GM18511 (cell line): ENCODE measurements around the gene NEUROD4.

ENCODE experiments used
- ATAC-seq: cut with Tn5 transposase; IDR thresholded peaks from one replicate; pipeline ENCODE4 v1.9.1; 2021; ENCODE audit warnings: mild to moderate bottlenecking, moderate library complexity; ENCODE audit not compliant: unreplicated experiment

The NEUROD4 gene

DNA sequence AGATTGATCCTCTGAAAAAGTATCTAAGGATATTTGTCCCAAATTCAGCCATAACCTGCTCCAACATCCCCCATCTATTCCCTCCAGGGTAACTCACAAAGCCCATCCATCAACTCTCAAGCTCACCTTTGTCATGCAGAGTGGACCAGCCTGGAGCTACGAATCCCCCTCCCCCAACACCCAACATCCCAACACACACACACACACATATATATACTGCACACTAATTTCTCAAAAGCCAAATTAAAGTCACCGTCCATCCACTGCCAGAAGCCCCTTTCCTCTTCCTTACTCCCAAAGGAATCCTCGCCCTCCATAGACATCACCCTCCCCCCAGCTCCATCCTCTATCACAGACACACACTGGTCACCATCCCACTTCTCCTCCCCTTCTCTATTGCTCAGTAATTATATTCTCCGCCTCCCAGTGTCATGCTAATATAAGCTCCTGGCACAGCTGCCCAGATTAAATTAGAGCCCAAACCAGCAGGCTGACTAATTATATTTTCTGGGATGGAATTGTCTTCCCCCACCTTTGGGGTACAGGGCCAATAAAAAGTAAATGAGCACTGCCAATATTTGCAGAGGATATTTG lies 21.7 kb upstream of the NEUROD4 start:
- no peak for ATAC-seq

DNA sequence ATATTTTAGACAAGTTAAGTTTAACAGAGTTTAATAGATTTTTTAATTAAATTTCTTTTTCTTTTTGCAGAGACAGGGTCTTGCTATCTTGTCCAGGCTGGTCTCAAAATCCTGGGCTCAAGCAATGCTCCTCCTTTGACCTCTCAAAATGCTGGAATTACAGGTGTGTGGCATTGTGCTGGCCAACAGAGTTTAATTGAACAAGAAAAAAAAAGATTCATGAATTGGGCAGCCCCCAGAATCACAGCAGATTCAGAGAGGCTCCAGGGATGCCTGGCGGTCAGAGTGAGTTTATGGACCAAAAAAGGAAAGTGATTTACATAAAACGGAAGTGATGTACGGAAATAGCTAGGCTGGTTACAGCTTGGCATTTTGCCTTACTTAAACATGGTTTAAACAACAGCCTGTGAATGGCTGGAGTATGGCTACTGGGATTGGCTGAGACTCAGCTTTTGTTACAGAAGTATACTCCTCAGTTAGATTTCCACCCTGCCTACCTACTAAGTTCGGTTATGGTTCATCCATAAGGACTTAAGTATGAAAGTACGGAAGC lies 20.7 kb upstream of the NEUROD4 start:
- ATAC-seq = no peak

DNA sequence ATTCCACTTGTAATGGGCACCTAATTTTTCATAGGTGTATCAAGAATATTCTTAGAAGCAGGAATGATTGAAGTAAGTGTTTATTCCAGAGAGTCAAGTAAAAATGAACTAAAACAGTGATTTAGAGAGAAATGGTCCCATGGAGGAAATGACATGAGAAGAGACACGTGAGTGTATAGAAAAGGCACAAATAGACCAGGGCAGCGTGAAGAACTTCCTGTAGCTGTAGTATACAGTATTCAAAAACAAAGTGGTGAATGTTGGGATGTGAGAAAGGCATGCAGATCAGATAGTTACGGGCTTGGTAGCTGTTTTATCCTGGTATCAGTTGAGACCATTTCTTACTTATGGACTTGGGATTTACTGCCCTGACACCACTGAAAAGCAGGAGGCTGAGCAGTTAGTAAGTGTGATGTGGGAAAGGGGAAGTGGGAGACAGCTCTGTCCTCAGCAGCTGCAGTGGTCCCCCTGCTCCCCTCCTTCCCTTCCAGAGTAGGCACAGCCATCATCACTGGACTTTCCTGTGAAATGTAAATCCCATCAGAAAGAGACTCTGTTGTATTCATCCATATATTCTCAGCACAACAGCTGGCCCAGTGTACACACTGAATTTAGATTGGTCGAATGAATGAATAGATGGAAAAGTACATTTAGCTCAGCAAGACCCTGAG lies 18.4 kb upstream of the NEUROD4 start:
- ATAC-seq = no peak

DNA sequence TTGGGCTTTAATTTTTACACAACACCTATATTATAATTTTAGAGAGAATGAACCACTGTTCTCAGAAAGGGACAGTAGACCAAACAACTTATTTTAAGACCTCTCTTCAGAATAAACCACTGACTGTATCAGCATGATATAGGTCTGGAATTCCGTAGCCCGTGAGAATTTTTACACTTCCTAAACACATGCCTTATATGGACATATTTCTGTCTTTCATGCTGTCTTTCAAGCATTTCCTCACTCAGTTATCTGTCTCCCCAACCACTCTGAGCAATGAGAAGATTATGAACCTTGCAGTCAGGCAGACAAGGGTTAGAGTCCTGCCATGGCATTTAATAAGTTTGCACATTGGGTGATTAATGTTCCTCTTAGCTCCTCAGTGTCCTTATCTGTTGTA lies 17.4 kb upstream of the NEUROD4 start:
- no peak for ATAC-seq

DNA sequence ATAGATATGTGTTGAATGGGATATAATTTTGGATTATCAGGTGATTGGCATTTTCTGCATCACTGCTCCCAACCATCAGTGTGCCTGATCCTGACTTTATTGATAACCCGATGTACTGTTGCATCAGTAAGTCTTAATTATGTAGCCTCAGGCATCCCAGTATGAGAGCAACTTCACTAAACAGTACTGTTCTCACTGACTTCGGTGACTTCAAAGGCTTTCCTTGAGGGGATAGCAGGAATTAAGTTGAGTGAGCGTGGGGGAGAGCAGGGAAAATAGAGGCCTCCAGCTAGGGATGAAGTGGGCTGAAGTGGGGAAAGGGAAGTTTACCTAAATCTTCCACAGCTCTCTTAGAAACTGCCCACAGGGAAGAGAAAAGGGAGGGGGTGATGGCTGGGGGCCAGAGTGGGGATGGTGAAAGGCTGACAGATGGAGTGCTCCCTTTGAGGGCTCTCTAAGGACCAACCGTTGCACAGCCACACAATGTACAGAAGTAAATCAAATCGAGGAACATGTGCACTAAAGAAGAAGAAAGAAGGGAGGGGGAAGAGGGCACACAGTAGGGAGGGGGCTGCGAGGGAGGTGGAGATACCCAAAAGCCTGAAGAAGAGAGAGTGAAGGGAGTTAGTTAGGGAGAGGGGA lies 10.7 kb upstream of the NEUROD4 start:
- no peak for ATAC-seq

DNA sequence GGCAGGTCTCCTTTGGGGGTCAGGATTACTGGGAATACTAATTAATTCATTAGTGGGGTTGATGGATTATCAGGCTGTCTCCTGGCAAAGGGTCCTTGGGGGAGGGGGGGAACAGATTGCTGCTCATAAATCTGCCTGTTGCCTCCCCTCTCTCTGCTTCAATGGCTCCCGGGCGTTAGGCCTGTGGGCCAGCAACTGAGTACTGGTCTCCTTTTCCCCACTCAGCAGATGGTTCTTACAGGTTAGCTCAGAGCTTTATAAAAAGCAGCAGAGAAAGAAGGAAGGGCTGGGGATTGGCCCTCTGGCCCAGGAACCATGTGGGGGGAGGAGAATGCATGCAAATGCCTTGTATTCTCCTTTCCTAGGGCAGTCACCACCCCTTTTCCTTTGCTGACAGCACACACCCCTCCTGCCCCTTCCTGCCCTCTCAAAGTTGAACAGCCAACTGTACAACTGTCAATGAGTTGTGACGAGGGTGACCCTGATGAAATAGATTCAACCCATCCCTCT lies 2.3 kb upstream of the NEUROD4 start:
- no peak for ATAC-seq

DNA sequence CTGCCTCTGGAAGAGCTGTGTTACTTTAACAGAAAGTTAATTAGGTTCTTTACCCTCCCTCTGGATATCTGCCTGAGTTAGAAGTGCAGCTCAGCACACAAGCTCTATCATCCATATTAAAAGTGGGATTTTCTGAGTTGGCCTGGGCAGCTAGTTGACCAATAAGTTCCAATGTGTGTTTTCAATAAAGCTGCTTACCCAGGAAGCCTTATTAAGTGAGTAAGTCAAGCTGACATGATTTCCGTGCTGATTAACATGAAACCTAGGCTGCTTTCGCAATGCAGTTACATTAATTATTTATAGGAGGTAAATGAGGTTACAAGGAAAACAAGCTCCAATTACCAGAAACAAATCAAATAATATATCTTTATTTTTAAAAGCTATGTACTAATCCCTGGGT lies 4.8 kb downstream of the NEUROD4 start:
- ATAC-seq = no peak

DNA sequence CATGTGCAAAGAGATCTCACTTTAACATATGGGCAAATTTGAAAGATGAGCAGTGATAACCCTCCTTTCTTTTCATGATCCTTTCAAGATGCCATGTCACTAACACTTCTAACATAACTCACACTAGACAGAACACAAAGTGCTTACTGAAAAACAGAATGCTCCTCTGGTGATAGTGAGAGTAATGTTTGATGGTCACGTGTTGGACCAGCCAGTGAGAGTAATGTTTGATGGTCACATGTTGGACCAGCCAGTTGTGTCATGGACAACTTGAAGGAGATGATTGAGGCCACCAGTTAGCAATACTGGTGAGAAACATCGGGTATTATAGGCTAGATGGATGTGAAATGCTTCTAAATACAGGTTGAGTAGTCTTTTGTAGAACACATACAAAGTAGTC lies 5.7 kb downstream of the NEUROD4 start:
- ATAC-seq = no peak

DNA sequence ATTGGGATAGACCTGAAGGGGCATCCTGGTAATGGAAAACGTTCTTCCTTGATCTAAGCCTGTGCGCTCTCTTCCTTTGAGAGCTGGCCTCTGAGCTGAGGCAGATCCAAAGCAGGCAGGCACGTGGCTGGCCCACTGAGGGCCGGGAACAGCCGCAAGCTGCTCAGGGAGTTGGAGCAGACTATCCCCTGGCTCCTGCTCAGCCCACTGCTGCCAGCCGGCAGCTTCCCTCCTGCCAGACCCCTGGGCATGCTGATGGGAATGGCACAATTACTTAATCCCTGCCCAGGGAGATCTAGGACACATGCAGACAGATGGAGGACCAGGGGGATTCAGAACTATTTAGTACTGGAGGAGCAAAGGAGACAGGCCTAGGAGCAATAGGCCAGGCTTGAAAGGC lies 14.4 kb downstream of the NEUROD4 start:
- ATAC-seq = no peak

DNA sequence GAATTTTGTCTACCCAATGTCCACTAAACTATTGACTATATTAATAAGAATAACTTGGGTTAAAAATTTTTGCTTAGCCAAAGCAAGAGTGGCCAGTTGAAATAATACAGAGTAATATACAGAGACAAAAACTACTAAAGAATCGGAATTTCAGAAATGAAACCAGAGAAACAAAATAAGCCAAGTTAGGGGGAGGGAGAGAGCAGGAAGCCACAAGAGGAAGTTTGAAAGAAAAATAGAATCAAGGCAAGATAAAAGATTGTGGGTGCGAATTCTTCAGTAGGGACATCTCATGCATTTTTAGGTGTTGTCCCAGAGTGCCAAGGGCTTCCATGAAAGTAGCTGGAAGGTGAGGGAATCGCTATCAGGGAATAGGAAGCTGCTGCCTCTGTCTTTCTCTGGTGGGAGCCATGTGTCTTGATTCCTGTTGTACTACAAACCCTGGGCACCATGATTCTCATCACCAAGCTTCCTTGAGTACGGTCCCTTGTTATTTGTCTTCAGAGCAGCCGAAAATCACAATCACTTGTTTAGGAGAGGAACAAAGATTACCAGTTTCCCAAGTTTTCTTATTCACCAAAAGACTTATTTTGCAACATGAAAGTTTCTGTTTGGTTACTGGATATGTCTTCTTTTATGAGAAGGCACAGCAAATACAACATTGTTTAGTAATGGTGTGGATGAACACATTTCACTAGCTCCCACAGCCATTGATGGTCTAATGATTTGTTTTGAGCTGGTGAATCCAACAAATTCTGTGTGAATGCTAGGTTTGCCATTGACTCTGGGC lies 16.7 kb downstream of the NEUROD4 start:
- ATAC-seq = no peak

DNA sequence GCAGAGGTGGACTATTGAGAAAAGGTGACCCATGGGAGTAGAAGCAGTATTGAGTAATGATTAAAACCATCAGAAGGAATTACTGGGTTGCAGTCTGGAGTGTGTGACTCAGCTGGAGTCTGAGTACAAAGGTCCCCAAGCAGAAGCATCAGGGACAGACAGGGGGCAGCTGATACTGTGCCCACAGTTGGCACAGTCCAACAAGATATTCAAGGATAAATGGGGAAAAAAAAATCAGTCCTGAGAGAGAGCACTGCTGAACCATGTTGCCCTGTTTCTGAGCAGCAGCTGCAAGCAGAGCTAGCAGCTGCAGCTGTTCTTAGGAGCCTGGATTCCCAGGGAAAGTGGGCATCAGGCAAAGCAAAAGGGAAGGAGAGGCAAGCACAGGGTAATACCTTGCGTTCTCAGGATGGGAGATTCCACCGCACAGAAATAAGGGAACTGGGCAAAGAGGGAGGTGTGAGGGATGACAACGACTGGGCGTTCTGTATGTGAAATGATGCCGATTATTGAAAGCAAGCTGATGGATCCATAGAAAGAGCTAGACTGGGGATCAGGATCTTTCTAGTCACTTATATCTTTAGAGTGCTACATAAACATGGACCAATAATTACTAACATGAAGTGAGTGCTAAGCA lies 17.7 kb downstream of the NEUROD4 start:
- no peak for ATAC-seq

DNA sequence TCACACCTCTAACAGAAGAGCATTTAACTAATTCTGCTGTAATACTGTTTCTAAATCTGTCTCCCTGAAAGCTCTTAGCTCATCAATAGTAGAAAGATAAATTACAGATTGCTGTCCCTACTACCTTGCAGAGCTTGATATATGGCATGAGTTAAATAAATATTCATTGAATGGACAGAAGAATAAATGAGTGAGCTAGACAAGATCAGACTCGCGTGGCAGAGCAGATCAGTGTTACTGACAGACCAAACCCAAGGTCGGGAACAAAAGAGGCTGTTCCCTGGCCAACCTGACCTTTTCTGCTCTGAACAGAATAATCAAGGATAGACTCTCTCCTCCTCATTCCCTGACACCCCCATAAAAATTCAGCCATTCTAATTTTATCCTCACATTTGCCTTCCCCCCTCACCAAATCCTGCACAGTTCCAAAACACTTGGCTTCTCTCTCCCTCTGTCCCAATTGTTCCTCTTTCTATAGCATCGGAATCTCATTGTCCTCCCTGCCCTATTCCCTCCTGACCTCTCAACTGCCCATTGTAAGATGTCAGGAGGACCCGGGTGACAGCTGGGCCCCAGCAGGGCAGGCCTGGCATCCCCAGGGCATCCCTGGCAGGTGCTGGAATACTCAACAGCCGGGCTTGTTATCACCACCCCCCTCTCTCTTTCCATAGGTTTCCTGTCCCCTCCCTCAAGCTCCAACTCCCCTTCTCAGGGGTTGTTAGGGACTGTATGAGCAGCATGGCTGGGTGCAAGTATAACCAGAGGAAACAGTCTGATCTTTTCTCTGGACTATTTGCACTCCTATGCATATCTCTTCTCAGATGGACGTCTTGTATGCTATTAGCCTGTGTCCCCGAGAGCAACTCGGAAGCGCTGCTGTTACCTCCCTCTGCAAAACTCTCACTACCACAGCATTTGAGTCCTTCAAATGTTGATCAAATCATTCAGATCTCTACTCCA lies 19.9 kb downstream of the NEUROD4 start:
- no peak for ATAC-seq

DNA sequence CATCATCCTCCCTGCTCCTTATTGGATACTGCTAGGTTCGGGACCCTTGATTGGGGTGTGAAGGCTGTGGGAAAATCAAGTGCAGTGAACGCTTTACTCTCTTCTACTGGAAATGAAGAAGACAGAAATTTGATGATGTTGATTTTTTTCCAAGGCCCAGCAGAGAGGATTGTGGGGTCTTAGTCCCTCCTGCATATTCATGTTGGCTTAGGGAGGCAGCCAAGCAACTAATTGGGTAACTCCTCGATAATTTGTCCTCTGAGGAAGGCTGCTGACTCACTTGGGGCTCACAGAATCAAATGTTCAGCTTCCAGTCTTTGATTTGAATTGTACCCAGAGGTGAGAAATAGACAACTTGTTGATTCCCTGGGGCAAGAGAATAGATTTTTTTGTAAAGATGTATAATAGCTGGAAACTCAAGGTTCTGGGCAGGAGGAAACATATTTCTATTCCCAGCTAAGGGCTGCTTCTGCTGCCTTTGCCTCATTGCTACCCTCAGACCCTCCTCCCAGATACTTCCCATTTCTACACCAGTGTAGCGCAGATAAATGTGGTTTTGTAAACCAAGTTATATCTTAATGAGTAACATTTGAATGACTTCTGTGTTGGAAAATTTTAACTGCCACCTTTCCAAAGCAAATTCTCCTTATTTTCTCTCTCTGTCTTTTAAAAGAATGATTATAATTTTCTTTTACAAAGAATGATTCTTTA lies 21.7 kb downstream of the NEUROD4 start:
- no peak for ATAC-seq

DNA sequence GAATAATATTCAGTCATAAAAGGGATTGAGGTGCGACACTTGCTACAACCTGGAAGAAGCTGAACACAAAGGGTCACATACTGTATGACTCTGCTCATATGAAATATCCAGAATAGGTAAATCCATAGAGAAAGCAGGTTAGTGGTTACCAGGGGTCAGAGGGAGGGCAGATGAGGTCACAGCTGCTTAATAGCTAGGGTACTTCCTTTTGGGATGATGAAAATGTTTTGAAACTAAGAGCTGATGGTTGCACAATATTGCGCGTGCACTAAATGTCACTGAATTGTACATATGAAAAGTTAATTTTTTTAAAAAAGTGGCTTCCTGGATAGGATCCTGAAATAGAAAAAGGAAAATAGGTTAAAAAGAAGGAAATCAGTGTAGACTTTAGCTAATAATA lies 23.8 kb downstream of the NEUROD4 start:
- no peak for ATAC-seq

DNA sequence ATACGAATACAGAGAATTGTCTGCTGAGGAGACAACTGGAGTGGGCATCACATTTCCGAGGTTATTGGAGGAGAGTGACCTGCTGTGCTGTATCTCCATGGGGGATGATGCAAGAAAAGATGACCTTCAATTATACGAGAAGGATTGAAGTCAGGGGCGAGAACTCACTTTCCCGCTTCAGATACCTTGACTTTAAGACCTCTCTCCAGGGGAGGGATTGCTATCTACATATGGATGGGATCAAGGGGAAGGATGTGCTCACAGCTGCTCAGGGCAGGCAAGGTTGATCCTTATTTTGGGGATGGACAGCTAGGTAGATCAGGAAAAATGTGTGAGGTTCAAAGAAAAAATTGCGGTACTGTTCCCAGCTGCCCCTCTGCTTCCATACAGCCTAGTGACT lies 24.4 kb downstream of the NEUROD4 start:
- ATAC-seq = no peak

DNA sequence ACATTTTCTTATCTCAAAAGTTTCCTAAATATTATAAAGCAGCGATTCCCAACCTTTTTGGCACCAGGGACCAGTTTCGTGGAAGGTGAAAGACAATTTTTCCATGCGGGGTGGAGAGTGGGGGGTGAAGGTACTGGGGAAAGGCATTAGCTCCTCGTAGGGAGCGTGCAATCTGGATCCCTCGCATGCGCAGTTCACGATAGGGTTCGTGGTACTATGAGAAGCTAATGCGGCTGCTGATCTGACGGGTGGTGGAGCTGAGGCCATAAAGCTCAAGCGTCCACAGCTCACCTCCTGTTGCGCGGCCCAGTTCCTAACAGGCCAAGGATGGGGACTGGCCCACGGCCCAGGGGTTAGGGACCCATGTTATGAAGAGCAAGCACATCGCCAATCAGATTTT lies 29.9 kb downstream of the NEUROD4 start:
- ATAC-seq = no peak

DNA sequence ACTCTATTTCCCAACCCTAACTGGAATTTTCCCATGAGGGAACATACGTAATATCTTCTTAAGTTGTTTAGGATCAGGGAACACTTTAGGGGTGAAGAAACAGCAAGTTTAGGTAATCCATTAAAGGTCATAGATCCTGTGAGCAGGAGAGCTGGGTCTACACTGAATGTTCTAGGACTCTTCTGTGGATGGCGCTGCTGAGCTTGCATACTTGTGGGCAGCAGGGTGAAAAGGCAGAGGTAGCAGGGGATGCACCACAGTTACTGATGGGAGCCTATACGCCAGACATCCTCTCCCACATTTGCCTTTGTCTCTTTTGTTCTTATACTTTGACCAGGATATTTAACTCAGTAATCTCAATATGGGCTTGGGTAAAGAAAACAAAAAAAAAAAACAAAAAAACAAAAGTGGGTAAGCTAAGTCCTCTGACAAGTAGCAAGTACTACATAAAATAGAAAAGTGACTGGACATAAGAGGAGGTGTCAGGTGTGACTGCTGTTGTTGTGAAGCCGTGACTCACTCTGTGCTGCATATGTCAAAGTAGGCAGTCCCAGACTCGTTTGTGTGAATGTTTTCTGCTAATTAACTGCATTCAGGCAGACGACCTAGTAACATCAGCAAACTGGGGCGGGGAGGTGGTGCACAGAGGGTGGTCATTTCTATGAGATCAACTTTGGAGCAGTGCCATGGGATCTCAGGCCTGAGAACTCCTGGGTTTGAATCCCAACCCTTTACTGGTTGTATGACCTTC lies 31.6 kb downstream of the NEUROD4 start:
- no peak for ATAC-seq

DNA sequence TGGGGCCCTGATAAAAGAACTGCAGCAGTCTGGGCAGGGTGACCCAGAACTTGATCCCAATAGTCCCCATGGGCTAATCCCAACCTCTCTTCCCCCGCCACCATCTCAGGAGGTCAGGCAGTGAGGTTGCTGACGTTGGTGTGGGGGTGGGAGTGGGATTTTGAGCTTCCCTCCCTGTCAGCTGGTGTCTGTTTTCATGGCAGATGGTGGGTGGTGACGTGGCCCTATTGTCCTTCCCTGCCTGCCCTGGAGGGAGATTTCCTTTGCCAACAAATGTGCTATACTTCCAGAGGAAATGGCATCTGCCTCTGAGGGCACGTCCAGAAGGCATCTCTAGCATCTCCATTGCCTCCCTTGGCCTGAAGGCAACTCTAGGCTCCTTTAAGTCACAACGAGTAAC lies 37.7 kb downstream of the NEUROD4 start:
- ATAC-seq = no peak
